GM18502 (cell line): Measurements from ENCODE around the gene ABCA1.
"Not testable (repeated sequence)": the region's sequence is repeated elsewhere in the genome, so short reads cannot be mapped to it uniquely, and the experiment has no call there.

Source experiments
- ATAC-seq: cut with Tn5 transposase; IDR thresholded peaks from one replicate; pipeline ENCODE4 v1.9.1; 2021; ENCODE audit warnings: mild to moderate bottlenecking; ENCODE audit not compliant: unreplicated experiment, poor library complexity

The ABCA1 gene

GRCh38 chr9:104907278-104907951, 20.5 kb downstream of the ABCA1 start:
- no peak for ATAC-seq

DNA sequence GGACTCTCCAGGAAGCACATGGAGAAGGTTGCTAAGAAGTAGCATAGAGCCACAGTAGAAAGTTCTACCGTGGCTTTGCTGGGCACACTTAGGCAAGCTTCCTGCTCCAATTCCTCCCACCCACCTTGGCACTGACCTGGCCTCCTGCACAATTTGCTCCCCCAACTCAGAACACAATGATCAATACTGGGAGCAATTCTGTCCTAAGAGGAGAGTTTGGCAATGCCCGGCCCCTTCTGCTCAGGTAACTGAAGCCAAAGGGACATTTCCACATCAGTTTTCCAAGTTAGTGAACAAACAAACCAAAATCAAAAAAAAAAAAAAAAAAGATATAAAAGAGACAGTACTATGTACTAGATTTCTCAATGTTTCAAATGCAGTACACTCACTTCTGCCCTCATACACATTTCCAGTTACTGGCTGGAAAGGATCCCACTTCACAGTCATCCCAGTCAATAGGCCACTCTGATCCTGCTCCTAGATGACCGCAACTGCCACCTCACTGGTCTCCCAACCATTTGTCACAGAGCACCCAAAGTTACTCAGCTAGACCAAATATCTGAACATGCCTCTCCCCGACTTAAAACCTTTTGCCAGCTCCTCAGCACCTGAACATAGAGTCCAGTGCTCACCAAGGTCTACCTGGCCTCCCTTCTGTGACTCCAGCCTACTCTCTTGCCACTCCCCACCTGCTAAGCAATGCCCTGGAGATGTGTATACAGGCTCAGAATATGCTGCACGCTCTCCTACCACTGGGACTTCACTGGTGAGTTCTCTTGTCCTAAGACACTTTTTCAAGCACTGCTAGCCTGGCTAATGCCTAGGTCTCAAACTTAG, 21.3 kb downstream of the ABCA1 start:
- no peak for ATAC-seq

DNA sequence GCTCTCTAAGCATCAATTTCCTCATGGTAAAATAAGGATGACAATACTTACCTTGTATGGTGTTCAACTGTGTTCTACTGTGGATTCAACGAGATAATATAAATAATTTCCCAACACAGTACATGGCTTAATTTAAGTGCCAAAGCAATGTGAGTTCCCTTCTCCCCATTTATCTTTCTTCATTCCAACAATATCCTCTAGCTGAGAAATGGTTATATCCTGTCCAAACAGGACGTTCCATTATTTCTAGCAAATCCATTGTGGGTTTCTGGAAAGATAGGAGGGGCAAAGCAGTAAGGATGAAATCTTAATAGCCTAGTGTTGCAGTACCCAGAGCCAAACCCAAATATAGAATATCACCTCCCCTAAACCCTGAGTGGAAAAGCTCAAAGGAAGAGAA, 22.0 kb downstream of the ABCA1 start:
- no peak for ATAC-seq

GRCh38 chr9:104905153-104905901, 22.6 kb downstream of the ABCA1 start:
- ATAC-seq: no peak

DNA sequence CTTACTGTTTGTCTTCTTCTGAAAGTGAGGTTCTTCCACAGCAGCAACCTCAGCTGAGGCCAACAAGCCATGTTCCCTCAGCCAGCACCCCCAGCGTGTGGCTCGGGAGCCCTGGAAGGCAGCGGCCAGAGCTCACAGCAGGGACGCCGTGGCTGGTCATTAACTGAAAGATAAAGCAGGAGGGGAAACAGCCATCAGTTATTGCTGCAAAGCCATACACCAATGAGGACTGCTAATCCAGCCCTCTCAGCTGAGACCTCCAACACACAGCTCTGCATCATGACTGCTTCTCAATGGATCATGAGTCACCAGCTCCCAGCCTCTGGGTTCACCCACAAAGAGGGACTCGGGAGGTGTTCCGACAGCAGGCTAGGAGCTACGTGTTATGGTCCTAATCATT, 24.3 kb downstream of the ABCA1 start:
- ATAC-seq: no peak

GRCh38 chr9:104900871-104901270, 27.1 kb downstream of the ABCA1 start:
- ATAC-seq: no peak

GRCh38 chr9:104900324-104900723, 27.6 kb downstream of the ABCA1 start:
- no peak for ATAC-seq

DNA sequence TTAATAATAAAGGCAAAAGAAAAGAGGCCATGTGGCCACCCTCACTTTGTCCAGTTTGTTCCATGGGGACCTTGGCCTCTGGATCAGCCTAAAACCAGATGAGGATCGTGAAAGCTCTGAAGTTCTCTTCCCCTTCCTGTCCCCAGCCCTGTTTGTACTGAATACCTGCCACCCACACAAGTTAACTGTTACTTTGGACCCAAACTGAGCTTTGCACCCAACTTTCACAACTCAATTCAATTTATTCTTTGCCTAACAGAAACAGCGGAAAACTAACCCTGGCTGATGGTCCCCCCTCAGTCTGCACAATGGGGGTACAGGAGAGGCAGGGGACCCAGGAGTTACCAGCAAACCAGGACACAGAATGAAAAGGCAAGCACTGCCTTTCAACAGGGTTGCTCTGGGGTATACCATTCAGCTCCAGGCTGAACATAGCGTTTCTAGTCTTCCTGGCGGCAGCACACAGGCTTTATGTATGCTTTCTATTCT, 28.2 kb downstream of the ABCA1 start:
- no peak for ATAC-seq

DNA sequence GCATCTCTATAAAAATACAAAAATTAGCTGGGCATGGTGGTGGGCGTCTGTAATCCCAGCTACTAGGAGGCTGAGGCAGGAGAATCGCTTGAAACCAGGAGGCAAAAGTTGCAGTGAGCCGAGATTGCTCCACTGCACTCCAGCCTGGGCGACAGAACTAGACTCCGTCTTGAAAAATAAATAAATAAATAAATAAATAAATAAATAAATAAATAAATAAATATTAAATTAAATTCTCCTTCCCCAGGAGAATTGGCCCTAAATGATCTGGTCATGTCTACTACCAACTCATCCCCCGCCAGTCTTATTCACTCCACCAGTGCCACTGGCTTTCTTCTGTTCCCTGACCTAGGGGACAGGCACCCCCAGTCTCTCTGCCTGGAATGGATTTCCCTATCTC, 29.6 kb downstream of the ABCA1 start:
- ATAC-seq: not testable (repeated sequence)

- ATAC-seq: no peak
Measured at GRCh38 chr9:104896131-104896530, 31.8 kb downstream of the ABCA1 start.

- ATAC-seq: no peak
Measured at GRCh38 chr9:104895572-104895971, 32.4 kb downstream of the ABCA1 start.

DNA sequence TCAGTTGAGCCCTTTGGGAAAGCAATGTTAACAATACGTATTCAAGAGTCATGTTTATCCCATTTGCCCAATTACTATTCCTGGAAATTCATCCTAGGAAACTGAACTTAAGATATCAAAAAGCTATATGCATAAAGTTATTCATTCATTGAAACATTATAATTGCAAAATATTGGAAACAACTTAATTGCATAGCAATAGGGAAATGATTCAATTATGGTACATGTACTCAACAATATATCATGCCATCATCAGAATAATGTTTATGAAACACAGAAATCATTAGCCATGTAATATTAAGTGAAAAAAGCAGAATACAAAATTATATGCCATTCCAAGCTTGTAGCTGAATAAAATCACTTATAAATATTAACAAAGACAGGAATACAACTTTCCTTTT, 35.3 kb downstream of the ABCA1 start:
- ATAC-seq: no peak

DNA sequence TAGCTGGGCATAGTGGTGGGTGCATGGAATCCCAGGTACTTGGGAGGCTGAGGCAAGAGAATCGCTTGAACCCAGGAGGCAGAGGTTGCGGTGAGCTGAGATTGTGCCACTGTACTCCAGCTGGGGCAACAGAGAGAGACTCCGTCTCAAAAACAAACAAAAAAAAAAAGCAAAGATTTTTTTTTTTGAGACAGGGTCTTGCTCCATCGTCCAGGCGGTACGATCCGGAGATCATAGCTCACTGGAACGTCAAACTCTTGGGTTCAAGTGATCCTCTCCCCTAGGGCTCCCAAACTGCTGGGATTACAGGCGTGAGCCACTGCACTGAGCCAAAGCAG, 37.6 kb downstream of the ABCA1 start:
- no peak for ATAC-seq

- ATAC-seq: no peak
Measured at GRCh38 chr9:104885818-104886709, 41.9 kb downstream of the ABCA1 start.

- ATAC-seq: no peak
Measured at GRCh38 chr9:104883169-104883568, 44.8 kb downstream of the ABCA1 start.

DNA sequence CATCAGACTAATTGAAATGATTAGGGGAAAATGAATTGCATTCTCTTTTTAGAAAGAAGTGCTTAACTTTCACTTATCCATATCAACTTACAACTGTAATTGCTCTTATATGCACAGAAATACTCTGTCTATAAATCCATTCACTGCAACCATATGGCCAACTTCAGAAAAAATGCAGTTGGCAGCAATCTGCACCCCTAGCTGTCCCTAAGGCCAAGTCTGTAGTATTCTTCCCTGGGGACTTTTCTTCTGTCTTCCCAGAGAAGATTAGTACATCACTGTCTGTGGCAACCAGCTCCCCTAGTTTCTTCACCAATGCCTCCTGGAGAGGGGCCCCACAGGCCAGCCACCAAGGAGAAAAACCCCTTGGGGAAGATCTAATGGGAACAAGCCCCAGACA, 45.4 kb downstream of the ABCA1 start:
- ATAC-seq: no peak

- no peak for ATAC-seq
Measured at GRCh38 chr9:104882086-104882485, 45.9 kb downstream of the ABCA1 start.

- no peak for ATAC-seq
Measured at GRCh38 chr9:104879555-104880309, 48.2 kb downstream of the ABCA1 start.

GRCh38 chr9:104876587-104876986, 51.4 kb downstream of the ABCA1 start:
- ATAC-seq: no peak
